Stimulated activated CD4-positive, alpha-beta T cell treated with anti-CD3 and anti-CD28 coated beads, Interleukin-2, amount 100 ng/mL, for 4 hours (primary cell): ENCODE data around the gene PLA2G4C.
"Not testable (repeated sequence)": the region's sequence is repeated elsewhere in the genome, so short reads cannot be mapped to it uniquely, and the experiment has no call there.

Source experiments
- DNase-seq: peaks from one replicate; pipeline ENCODE4 v3.0.0-alpha.2; 2020; ENCODE audit warnings: low read depth

Gene PLA2G4C

DNA sequence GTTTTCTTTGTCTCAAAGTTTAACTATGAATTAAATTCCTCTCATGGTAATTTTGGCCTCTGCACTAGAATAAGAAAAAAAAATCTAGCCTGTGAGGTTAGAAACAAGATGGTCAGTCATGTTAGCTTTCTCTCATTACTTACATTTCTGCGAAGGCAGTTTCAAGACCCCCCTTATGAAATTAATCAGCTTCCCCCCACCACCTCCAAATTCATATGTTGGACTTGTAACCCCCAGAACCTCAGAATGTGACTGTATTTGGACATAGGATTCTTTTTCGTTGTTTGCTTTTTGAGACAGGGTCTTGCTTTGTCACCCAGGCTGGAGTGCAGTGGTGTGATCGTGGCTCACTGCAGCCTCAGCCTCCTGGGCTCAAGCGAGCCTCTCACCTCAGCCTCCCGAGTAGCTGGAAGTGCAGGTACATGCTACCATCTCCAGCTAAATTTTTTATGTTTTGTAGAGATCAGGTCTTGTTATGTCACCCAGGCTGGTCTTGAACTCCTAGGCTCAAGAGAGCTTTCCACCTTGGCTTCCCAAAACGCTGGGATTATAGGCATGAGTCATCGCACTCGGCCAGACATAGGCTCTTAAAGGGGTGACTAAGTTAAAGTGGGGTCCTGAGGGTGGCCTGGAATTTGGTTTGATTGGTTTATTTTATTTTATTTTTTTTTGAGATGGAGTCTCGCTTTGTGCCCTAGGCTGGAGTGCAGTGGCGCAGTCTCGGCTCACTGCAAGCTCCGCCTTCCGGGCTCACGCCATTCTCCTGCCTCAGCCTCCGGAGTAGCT lies 1.4 kb downstream of the PLA2G4C start:
- no peak for DNase-seq

GRCh38 chr19:48103922-48104321 lies 6.7 kb downstream of the PLA2G4C start:
- no peak for DNase-seq

DNA sequence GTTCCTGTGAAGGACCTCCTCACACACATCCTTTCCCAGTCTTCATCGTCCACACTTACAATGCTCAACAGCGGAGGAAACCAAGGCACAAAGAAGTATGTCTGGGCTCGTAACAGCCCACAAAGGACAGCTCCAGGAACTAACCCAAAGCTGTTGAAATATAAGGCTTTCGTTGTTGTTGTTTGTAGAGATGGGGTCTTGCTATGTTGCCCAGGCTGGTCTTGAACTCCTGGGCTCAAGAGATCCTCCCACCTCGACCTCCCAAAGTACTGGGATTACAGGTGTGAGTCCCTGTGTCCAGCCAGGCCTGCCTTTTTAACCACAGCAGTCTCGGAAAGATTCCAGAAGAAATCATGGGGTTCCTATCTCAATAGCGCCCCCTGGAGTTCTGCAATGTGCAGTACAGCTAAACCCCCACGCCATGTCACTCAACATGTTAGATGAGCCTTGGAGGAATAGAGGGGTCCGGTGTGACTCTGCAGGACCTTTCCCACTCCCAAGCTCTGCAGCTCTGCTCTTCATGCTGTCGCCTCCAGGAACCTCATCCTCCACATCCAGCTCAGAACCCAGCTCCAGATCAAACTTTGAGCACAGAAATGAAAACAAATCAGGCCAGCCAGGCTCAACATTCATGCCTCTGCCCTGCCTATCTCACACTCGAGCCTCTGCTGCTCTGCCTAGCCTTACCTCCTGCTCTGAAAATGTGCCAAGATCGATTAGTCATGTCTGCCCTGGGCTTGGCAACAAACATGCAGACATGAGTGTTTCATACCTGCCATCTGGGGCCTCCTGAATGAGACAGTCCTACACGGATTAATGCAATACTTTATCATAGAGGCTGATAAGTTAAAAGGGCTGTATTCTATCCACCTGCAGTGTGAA lies 7.5 kb downstream of the PLA2G4C start:
- no peak for DNase-seq

DNA sequence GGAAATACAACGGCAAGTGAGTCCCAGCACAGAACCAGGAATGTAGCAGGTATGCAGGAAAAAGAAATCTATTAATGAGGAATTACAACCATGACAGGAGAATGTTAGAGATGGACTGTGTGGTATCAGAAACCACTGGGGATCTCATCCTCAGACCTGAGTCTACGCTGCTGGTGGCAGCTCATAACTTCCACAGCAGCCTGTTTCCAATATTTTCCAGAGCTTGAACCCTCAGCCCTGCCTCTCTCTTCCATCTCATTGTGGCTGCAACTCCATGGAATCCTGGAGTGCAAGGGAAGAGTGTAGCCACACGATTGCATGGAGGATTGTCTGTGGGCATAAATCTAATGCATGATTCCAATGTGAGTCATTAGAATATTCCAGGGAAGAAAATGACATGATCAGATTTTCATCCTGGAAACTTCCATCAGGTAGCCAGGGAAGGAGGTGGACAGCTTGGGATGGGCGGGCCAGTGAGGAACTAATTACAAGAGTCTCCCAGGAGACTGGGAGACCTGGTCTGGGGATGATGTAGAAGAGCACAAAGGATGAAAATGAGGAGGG lies 14.9 kb downstream of the PLA2G4C start:
- no peak for DNase-seq

GRCh38 chr19:48094855-48095203 lies 15.8 kb downstream of the PLA2G4C start:
- no peak for DNase-seq

GRCh38 chr19:48094129-48094854 lies 16.3 kb downstream of the PLA2G4C start:
- DNase-seq: no peak

DNA sequence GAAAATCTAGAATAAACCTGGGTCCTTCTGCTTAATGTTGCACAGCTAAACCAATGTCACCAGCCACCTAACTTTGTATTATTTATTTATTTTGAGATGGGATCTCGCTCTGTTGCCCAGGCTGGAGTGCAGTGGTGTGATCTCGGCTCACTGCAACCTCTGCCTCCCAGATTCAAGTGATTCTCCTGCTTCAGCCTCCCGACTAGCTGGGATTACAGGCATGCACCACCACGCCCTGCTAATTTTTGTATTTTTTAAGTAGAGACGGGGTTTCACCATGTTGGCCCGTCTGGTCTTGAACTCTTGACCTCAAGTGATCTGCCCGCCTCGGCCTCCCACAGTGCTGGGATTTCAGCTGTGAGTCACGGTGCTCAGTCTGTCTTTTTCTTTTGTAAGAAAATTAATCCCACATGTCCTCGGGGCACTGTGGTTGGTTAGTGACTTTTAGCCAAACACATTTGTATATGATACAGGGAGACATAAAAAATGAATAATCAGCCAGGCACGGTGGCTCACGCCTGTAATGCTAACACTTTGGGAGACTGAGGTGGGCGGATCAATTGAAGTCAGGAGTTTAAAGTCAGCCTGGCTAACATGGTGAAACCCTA lies 19.4 kb downstream of the PLA2G4C start:
- not testable (repeated sequence) for DNase-seq

DNA sequence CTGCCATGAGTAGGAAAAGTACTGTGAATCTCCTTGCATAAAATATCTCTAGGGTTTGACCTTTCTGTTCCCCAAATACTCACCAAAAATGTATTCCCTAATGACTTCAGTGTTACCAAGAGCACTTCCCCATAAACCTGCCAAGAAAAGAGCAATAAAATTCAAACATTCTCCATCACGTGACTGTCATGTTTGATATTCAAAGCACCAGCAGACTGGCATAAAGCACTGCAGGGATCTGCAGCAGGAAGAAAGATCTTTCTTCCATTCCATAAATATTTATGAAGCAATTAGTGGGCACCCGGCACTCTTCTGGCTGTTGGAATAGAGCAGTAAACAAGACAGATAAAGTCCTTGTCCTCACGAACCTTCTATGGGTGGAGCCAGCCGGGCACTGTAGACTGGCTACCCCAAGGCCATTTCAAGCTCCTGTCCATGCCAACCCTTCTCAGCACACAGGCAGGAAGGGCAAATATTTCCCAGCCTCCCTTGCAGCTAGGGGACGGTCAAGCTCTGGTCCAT lies 20.3 kb downstream of the PLA2G4C start:
- no peak for DNase-seq

DNA sequence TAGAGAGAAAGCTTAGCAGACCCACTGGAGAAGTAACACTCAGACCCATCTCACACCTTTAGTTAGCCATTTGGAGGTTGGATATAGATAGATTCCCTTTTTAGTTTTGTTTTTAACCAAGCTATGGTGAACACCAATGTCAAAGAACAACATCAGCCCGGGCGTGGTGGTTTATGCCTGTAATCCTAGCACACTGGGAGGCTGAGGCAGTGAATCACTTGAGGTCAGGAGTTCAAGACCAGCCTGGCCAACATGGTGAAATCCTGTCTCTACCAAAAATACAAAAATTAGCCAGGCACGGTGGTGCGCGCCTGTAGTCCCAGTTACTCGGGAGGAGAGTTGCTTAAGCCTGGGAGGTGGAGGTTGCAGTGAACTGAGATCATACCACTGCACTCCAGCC lies 21.6 kb downstream of the PLA2G4C start:
- not testable (repeated sequence) for DNase-seq

DNA sequence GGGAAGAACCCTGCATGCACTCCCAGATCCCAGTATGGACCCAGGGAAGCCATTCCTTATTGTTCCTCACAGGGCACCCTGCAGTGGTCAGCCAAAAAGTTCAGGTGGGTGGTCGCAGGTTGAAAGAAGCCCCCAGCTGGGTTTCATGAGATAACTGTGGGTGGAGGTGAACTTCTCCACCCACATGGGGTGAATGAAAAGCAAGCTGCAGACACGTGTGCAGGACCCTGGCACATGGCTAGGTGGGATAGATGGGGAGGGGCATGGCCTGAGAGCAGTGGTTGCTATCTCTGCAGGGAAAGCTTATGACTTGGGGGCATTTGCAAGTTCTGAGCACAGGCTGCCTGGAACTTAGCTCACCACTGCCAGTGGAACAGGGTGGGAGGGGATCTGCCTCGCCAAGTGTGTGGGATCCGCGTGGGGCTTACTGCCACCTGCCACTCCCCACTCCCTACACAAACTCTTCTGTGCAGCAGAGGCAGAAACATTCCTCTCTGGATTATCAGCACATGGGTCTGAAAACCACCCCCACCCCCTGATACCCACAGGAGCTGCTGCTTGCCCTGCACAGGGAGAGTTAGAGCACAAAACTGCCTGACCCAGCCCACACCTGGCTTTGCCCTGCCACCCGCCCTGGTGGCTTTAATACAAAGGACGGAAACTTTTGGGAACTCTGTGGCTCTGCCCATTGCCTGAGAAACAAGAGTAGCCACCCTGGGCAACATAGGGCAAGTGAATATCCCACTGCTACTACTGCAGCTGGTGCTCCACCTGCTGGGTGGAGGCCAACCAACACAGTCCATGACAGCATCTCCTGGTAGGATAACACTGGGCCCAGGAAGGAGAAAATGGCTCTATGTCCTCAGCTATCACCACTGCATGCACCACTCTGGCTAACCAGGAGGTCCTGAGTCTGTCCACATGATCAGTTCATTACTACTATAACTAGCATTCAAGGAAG lies 24.4 kb downstream of the PLA2G4C start:
- no peak for DNase-seq

- DNase-seq: no peak
Measured at GRCh38 chr19:48085076-48085475, 25.5 kb downstream of the PLA2G4C start.

DNA sequence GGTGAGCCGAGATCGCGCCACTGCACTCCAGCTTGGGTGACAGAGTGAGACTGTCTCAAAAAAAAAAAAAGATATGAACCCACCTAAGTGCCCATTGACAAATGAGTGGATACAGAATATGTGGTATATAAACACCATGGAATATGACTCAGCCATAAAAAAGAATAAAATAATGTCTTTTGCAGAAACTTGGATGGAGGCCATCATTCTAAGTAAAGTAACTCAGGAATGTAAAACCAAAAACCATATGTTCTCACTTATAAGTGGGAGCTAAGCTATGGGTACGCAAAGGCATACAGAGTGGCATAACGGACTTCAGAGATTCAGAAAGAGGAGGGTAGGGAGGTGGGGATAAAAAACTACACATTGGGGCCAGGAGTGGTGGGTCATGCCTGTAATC lies 29.5 kb downstream of the PLA2G4C start:
- no peak for DNase-seq

- DNase-seq: not testable (repeated sequence)
Measured at GRCh38 chr19:48070177-48070769, 40.3 kb downstream of the PLA2G4C start.

GRCh38 chr19:48069435-48069834 lies 41.2 kb downstream of the PLA2G4C start:
- DNase-seq: no peak

GRCh38 chr19:48064509-48064908 lies 46.1 kb downstream of the PLA2G4C start:
- DNase-seq: no peak

- DNase-seq: no peak
Measured at GRCh38 chr19:48061401-48062344, 48.9 kb downstream of the PLA2G4C start.

GRCh38 chr19:48060381-48060780 lies 50.2 kb downstream of the PLA2G4C start:
- DNase-seq: no peak

DNA sequence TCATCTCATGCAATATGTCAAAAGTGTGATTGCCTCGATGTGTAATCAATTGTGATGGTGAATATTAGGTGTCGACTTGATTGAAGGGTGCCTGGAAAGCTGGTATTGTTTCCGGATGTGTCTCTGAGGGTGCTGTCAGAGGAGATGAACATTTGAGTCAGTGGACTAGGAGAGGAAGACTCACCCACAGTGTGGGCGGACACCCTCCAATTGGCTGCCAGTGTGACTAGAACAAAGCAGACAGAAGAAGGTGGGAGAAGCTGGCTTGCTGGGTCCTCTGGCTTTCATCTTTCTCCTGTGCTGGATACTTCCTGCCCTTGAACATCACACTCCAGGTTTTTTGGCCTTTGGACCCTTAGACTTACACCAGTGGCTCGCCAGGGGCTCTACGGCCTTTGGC lies 51.3 kb downstream of the PLA2G4C start:
- DNase-seq: peak; percentile 2

DNA sequence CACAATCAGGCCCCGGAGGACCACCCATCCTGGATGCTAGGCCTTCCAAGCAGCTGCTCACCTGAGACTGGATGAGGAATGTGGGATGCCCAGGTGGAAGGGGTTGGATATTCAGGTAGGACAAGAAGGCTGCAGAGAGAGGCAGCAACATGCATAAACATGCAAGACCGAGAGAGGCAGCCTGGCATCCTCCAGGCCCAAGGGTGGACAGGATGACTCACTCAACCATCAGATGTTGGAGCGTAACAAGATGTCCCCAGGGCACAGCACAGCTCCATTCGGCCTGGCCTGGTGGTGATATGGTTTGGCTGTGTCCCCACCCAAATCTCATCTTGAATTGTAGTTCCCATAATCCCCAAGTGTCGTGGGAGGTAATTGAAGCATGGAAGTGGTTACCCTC lies 56.8 kb downstream of the PLA2G4C start:
- no peak for DNase-seq
